ENCODE measurements around the gene PAQR5. TPM values are rescaled to one million over a fixed set of nuclear protein-coding genes. Genes with fewer than 3 reads are reported as not detected.

The PAQR5 gene
- total RNA-seq, 1 donor from 2014 or later: 1.2 TPM

- Histone ChIP-seq H3K4me3 (ENCODE audit: insufficient read depth, low read depth, low read length) (no peak overlapping the region), H3K9me3 (ENCODE audit: insufficient read depth, low read depth, low read length) (no peaks in the 10 kb centered on the region), H3K27ac (ENCODE audit: low read depth, low read length) (no peak overlapping the region), H2AFZ (ENCODE audit: low read depth, low read length) (no peak overlapping the region), H4K20me1 (ENCODE audit: insufficient read depth, low read length) (peaks cover 70% of the 10 kb centered on the region), H3K79me2 (ENCODE audit: insufficient read depth, low read length) (peaks cover 36% of the 10 kb centered on the region), H3K4me2 (ENCODE audit: low read length) (no peak overlapping the region), H3K36me3 (ENCODE audit: insufficient read depth, low read length) (no peaks in the 10 kb centered on the region), H3K9ac (ENCODE audit: low read length) (no peak overlapping the region), H3K27me3 (ENCODE audit: insufficient read depth, low read length) (no peaks in the 10 kb centered on the region), H3K4me1 (ENCODE audit: insufficient read depth, low read length) (peaks cover 22% of the 10 kb centered on the region)
- H3K36me3 Mint-ChIP-seq (ENCODE audit: low read depth, unreplicated experiment): peaks cover 10% of the 10 kb centered on the region
- DNase-seq (ENCODE audit: low read depth) (no peak), FAIRE-seq (no peak)
- peaks cover 2% of the 10 kb centered on the region for H3K9me3 Mint-ChIP-seq (ENCODE audit: unreplicated experiment)
- peaks cover 7% of the 10 kb centered on the region for H3K4me1 Mint-ChIP-seq (ENCODE audit: low read depth, unreplicated experiment)
- no peak overlapping the region for H3K27ac Mint-ChIP-seq (ENCODE audit: unreplicated experiment)
- no peaks in the 10 kb centered on the region for H3K27me3 Mint-ChIP-seq (ENCODE audit: low read depth, unreplicated experiment)
- TF ChIP-seq CTCF (IDR thresholded peaks at IDR 0.05; ENCODE audit: insufficient read depth, low read depth, low read length) (no peak), EZH2 (IDR thresholded peaks at IDR 0.05; ENCODE audit: insufficient read depth, low read length) (no peak)
- H3K4me3 Mint-ChIP-seq (ENCODE audit: unreplicated experiment): no peak overlapping the region
These were observed 104.1 kb downstream of the PAQR5 start for GRCh38 chr15:69402816-69403215.

GRCh38 chr15:69403594-69403993, 104.9 kb downstream of the PAQR5 start:
- Mint-ChIP-seq H3K36me3 (ENCODE audit: low read depth, unreplicated experiment) (peaks cover 10% of the 10 kb centered on the region), H3K27me3 (ENCODE audit: low read depth, unreplicated experiment) (no peaks in the 10 kb centered on the region), H3K27ac (ENCODE audit: unreplicated experiment) (no peak overlapping the region), H3K4me1 (ENCODE audit: low read depth, unreplicated experiment) (peaks cover 8% of the 10 kb centered on the region), H3K9me3 (ENCODE audit: unreplicated experiment) (no peaks in the 10 kb centered on the region), H3K4me3 (ENCODE audit: unreplicated experiment) (no peak overlapping the region)
- peak overlapping the region; percentile 54 for H3K4me2 ChIP-seq (ENCODE audit: low read length)
- H3K79me2 ChIP-seq (ENCODE audit: insufficient read depth, low read length): peaks cover 44% of the 10 kb centered on the region
- peaks cover 19% of the 10 kb centered on the region for H3K4me1 ChIP-seq (ENCODE audit: insufficient read depth, low read length)
- TF ChIP-seq EZH2 (IDR thresholded peaks at IDR 0.05; ENCODE audit: insufficient read depth, low read length): no peak
- FAIRE-seq (peak; percentile 98), DNase-seq (ENCODE audit: low read depth) (peak; percentile 92)
- H3K27me3 ChIP-seq (ENCODE audit: insufficient read depth, low read length): no peaks in the 10 kb centered on the region
- no peaks in the 10 kb centered on the region for H3K9me3 ChIP-seq (ENCODE audit: insufficient read depth, low read depth, low read length)
- H3K4me3 ChIP-seq (ENCODE audit: insufficient read depth, low read depth, low read length): no peak overlapping the region
- H3K36me3 ChIP-seq (ENCODE audit: insufficient read depth, low read length): no peaks in the 10 kb centered on the region
- H4K20me1 ChIP-seq (ENCODE audit: insufficient read depth, low read length): peaks cover 68% of the 10 kb centered on the region
- no peak overlapping the region for H2AFZ ChIP-seq (ENCODE audit: low read depth, low read length)
- no peak overlapping the region for H3K9ac ChIP-seq (ENCODE audit: low read length)
- peak overlapping the region; percentile 61 for H3K27ac ChIP-seq (ENCODE audit: low read depth, low read length)

DNA sequence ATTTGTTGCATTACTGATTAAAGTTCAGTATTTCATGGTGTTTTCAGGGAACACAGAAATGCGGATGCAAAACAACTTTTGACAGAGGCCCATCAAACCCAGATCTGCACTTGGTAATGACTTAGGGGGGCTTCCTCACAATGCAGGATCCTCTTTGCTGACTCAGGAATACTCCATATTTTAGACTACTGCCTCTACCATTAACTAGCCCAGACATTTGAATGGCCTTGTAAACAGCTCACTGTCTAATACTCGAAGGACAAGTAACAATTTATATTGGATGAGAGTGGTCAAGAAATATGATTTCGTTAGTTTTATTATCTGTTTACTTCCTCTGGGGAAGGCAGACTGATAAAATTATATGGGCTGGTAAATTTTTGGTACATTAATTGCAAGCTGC, 106.4 kb downstream of the PAQR5 start:
- FAIRE-seq (no peak), DNase-seq (ENCODE audit: low read depth) (no peak)
- H3K27me3 Mint-ChIP-seq (ENCODE audit: low read depth, unreplicated experiment): no peaks in the 10 kb centered on the region
- Histone ChIP-seq H3K27ac (ENCODE audit: low read depth, low read length) (no peak overlapping the region), H3K4me3 (ENCODE audit: insufficient read depth, low read depth, low read length) (no peak overlapping the region), H4K20me1 (ENCODE audit: insufficient read depth, low read length) (peaks cover 68% of the 10 kb centered on the region), H3K36me3 (ENCODE audit: insufficient read depth, low read length) (no peaks in the 10 kb centered on the region), H3K9me3 (ENCODE audit: insufficient read depth, low read depth, low read length) (no peaks in the 10 kb centered on the region), H3K4me2 (ENCODE audit: low read length) (no peak overlapping the region), H3K79me2 (ENCODE audit: insufficient read depth, low read length) (peaks cover 59% of the 10 kb centered on the region), H3K4me1 (ENCODE audit: insufficient read depth, low read length) (peaks cover 16% of the 10 kb centered on the region), H3K27me3 (ENCODE audit: insufficient read depth, low read length) (no peaks in the 10 kb centered on the region), H3K9ac (ENCODE audit: low read length) (no peak overlapping the region), H2AFZ (ENCODE audit: low read depth, low read length) (no peak overlapping the region)
- no peak for TF ChIP-seq EZH2 (IDR thresholded peaks at IDR 0.05; ENCODE audit: insufficient read depth, low read length)
- H3K36me3 Mint-ChIP-seq (ENCODE audit: low read depth, unreplicated experiment): peaks cover 6% of the 10 kb centered on the region
- no peak overlapping the region for H3K4me3 Mint-ChIP-seq (ENCODE audit: unreplicated experiment)
- H3K9me3 Mint-ChIP-seq (ENCODE audit: unreplicated experiment): no peaks in the 10 kb centered on the region
- peaks cover 8% of the 10 kb centered on the region for H3K4me1 Mint-ChIP-seq (ENCODE audit: low read depth, unreplicated experiment)
- no peak overlapping the region for H3K27ac Mint-ChIP-seq (ENCODE audit: unreplicated experiment)

All from astrocyte (in vitro differentiated cells and primary cell).